Measurements from ENCODE around the gene SLC2A8.
A peak's percentile ranks its signal among the peaks of the same experiment; 100 is the strongest.

Gene SLC2A8

DNA sequence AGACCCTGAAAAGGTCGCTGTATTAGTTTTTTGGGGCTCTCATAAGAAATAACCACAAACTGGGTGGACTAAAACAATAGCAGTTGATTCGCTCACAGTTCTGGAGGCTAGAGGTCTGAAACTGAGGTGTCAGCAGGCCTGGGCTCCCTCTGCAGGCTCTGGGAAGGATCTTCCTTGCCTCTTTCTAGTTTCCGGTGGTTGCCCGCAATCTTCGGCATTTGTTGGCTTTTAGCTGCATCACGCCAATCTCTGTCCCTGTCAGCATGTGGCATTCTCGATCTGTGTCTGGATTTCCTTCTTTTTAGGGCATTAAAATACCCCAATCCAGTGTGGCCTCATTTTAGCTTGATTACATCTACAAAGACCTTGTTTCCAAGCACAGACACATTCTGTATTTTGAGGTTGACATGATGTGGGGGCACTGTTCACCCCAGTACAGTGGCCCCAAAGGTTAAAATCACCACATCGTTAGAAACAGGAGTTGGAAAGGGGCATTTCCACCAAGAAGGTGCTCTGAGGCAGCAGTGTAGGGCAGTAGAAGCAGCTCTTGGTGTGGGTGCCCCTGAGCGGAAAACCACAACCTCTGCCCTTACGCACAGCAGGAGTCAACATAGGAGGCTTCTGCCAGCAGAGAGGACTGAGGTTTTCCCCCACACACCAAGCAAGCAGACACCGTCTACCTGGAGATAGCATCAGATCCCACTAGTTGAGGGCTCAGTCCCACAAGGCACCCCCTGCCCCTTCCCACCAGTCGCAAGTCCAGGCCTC is 40.7 kb downstream of the SLC2A8 start:
- DNase-seq: peak; percentile 48

DNA sequence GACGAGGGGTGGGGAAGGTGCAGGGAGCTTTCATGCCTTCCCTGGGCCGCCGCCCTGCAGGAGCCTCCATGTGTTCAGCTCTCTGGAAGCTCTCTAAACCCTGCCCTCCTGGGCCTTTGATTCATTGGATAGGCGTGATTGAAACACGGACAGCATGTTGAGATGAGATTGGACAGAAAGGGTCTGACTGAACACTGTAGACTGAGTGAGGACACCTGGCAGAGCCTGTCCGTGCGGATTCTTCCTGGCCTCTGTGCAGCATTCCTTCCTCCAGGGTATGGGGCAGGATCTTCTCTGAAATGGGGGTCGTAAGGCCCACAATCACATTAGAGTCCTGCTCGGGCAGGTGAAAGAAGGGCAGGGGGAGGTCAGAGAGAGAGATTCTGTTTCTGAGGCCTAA is 41.4 kb downstream of the SLC2A8 start:
- no peak for DNase-seq

DNA sequence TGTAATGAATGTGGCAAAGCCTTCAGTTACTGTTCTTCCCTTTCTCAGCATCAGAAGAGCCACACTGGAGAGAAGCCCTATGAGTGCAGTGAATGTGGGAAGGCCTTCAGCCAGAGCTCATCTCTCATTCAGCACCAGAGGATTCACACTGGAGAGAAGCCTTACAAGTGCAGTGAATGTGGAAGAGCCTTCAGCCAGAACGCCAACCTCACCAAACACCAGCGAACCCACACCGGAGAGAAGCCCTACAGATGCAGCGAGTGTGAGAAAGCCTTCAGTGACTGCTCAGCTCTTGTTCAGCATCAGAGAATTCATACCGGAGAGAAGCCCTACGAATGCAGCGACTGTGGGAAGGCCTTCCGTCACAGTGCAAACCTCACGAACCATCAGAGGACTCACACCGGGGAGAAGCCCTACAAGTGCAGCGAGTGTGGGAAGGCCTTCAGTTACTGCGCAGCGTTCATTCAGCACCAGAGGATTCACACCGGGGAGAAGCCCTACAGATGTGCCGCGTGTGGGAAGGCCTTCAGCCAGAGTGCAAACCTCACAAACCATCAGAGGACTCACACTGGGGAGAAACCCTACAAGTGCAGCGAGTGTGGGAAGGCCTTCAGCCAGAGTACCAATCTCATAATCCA is 47.4 kb downstream of the SLC2A8 start:
- no peak for DNase-seq

GRCh38 chr9:127444921-127445850 is 48.2 kb downstream of the SLC2A8 start:
- no peak for DNase-seq

DNA sequence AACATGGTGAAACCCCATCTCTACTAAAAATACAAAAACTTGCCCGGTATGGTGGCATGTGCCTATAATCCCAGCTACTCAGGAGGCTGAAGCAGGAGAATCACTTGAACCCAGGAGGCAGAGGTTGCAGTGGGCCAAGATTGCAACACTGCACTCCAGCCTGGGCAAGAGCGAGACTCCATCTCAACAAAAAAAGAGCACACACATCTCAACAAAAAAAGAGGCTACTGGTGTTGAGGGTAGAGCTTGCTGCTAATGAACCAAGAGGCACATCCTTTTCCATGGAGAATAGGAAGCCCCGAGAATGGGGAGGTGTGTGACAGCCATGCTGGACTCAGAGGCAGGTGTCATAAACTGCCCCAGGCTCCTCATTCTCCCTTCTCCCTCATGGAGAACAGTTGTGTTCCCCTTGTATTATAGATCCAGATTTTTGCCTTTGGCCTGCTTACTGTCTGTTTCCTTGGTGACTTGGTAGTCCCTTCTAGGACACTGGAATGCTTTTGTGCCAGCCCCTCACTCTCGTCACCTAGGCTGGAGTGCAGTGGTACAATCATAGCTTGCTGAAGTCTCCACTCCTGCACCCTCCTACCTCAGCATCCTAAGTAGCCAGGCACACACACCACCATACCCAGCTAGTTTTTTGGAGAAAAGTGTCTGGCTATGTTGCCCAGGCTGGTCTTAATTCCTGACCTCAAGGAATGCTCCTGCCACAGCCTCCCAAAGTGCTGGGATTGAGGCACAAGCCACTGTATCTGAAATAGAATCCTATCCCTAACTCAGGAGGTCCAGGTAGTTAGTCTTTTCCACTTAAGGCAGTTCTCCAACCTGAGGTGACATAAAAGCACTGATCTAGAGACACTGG is 49.1 kb downstream of the SLC2A8 start:
- DNase-seq: no peak

- no peak for DNase-seq
Observed at GRCh38 chr9:127446713-127447415, 49.9 kb downstream of the SLC2A8 start.

GRCh38 chr9:127447416-127448111 is 50.6 kb downstream of the SLC2A8 start:
- DNase-seq: no peak

DNA sequence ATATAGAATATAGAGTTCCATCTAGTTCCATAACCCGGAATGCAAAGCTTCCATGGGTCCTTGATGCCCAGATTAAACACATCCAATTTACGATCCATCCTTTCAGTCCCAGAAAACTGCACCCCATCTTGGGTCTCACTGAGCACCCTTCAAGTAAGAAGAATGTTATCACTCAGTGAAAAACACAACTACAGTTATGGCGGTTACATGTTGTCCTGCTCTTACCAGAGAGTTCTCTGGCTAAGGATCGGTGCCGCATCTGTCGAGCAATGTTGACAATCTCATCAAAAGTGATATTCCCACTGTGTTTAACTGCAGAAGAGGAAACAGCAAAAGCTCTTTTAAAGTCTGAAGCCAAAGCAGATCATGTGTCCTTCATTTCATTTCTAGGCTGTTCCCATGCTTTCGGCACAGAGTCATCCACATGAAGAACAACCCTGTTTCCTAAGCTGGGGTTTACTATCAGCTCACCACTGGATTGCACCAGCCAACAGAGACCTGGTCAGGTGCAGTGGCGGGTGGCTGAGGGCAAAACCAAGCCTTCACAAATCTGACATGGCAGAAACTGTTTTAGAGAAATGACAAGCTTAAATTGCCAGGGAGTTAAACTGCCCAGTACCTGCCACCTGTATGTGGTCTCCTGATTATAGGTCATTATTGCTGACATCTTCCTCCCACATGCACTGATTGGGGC is 51.3 kb downstream of the SLC2A8 start:
- no peak for DNase-seq

DNA sequence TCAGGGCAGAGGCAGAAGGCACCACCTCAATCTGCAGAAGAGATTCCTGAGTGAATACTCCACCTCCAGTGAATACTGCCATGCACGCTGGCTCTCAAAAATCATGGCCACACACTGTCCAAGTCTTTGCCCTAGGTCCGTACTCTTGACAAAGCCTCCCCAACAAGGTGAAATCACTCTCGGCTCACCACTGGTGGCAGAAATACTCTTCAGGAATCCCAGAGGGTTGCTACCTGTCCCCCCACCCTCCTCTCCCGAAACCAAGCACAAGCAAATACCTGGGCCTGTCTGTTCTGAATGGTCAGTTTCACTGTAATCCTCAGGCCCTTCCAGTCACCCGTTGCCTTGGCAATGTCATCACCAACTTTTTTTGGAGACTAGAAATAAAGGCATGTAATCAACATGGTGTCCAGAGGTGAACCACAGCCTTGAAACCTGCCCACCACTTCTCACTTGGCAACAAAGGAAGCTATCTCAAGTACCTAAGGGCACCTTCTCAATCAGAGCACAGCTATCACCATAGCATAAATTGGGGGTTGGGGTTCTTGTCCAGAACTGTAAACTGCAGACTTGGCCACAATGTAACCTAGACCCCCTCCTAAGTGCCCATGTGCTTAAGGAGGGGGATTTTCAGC is 52.5 kb downstream of the SLC2A8 start:
- DNase-seq: no peak

DNA sequence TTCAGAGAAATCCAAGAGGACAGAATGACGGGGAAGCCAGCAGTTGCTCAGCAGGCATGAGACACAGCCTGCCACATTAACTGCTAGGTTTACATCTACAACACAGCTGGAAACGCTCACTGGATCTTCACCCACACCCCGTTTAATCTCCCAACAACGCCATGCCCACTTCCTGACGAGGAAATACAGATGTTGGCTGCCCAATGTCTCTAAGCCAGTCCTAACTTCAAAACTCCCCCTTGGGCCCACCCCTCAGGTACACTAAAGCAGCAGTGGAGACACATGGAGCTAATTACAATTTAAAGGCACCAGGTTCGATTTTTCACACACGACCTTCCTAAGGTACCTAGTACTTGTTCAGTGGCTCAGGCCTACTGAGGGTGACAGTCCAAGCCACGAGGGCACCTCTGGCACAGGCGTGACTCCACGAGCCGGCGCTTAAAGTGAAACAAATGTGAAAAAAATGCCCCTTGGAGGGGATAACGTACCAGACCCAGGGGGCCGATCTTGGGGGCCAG is 53.3 kb downstream of the SLC2A8 start:
- DNase-seq: no peak

DNA sequence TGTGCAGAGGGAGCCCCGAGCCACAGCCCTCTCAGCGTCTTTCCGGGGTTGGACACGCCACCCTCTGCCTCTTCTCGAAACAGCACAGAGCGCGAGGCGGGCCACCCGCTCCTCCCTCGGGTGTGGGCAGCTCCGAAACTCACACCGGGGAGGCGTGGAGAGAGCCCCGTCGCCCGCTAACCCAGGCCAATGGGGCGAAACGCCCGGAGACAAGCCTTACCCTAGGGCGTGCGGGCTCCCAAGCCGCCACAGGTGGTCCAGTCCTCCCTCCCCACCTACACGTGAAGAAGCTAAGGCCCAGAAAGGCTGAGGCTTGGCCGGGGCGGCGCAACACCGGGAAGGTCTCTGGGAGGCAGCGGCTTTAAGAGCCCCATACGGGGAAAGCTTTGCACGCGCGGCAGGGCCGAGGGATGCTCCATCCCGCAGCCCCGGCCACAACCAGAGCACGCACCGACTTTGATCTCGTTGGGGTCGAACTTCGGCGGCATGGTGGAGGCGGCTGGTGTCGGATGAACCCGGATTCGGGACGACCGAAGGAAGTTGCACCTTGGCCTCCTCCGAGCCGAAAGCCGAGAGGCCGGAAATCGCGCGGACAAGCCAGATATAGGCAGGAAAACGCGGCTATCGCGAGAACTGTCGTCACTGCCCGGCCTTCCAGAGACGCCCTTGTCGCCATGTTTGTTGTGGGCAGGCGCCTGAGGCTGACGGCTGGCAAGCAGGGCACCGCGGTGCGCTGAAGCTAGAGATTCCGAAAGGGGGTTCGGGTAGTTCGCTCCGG is 54.0 kb downstream of the SLC2A8 start, which contains the start of the genes LRSAM1 and RPL12:
Gene LRSAM1, plus strand, starts transcription at position 681 of the 778 bp plus-strand sequence. CDS start 3,018 bp downstream, outside the sequence.
Gene RPL12, minus strand, starts transcription at position 577 of the 778 bp plus-strand sequence. Its CDS starts 89 bp downstream, at position 488.
- peak; percentile 98 for DNase-seq

DNA sequence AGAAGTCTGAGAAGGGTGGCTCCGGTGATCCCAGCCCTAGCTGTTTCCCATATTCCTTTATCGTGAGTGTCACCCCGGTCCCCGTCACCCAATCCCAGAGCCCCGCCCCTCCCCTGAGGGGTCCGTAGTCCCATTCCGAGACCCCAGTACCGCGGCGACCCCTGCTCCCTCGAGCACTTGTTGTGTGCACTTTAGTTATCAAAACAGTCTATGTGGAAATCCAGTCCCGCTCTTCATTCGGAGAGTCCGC is 54.6 kb downstream of the SLC2A8 start:
- DNase-seq: no peak

- DNase-seq: peak; percentile 56
Observed at GRCh38 chr9:127451858-127452656, 55.1 kb downstream of the SLC2A8 start.

DNA sequence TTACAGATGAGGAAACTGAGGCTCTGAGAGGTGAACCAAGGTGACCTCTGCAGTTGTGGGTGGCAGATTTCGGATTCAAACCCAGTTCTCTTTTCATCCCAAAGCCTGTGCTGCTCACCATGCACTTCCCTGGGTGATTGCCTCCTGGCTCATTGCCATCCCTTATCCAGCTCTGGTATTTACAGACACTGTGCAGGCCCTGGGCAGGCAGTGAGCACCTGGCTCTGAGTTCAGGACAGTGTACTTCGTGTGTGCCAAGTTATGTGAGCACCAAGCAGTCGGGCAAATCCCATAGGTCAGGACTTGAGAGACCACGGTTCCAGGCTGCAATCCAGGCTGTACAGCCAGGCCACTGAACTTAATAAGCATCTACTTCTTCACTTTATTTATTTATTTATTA is 55.7 kb downstream of the SLC2A8 start:
- DNase-seq: no peak

GRCh38 chr9:127455324-127455992 is 58.5 kb downstream of the SLC2A8 start:
- no peak for DNase-seq

DNA sequence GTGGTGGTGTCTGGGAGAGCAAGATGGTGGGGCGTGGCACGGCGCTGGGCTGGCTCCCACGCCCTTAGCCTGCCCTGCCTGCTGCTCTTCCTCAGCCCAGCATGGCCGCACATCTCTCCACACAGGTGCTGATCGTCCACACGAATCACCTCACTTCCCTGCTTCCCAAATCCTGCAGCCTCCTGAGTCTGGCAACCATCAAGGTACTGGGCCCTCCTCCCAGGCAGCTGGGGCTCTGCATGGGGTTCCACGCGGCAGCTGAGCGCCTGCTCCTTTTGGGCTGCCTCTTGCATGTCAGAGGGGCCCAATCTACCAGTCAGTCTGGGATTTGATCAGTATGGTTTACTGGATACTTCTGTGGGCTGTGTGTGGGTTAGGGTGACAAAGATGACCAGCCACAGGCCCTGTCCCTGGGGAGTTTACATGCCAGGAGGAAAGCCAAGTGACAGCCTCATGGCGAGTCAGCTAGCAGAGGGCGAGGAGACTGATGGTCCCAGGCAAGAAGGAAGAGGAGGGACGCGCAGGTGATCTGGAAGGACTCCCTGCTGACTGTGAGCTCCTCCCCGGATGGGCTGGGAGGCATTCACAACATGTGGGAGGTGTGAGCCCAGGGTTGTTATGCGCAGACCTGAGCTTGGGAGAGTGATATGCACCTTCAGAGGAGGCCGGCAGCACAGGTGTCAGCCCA is 60.4 kb downstream of the SLC2A8 start:
- no peak for DNase-seq

All from CD4-positive, alpha-beta T cell treated with Interleukin-17A for 1 hour (primary cell).